Activated CD4-positive, alpha-beta memory T cell treated with anti-CD3 and anti-CD28 coated beads, Interleukin-2, amount 10 ng/mL, durations not matched to agents 7 days and 5 days (primary cell): Measurements from ENCODE around the gene RGS6. TPM values are rescaled to one million over a fixed set of nuclear protein-coding genes. Genes with fewer than 3 reads are reported as not detected.
"Not testable (repeated sequence)": the region's sequence is repeated elsewhere in the genome, so short reads cannot be mapped to it uniquely, and the experiment has no call there.

Source experiments
- CTCF ChIA-PET: fragments of 350-600 bp; sonication (Branson Sonifier 250); formaldehyde crosslinking; loops from one replicate; lab custom pipeline; 2021; ENCODE audit warnings: antibody characterized with exemption, inconsistent platforms; lab: Charles Lee
- POLR2A ChIA-PET: fragments of 350-600 bp; sonication (Branson Sonifier 250); formaldehyde crosslinking; loops from one replicate; lab custom pipeline; 2021; ENCODE audit warnings: antibody characterized with exemption; lab: Charles Lee
- DNase-seq: peaks from one replicate; pipeline ENCODE4 v3.0.0-alpha.2; 2020
- H3K27ac Mint-ChIP-seq: one replicate; pipeline ENCODE4 v1.8.0; 2021; ENCODE audit warnings: mild to moderate bottlenecking, mixed read lengths
- H3K27me3 Mint-ChIP-seq: one replicate; pipeline ENCODE4 v1.8.0; 2021; ENCODE audit warnings: mixed read lengths
- H3K36me3 Mint-ChIP-seq: one replicate; pipeline ENCODE4 v1.8.0; 2021; ENCODE audit warnings: low read depth, mixed read lengths
- H3K4me1 Mint-ChIP-seq: one replicate; pipeline ENCODE4 v1.8.0; 2021; ENCODE audit warnings: mixed read lengths
- H3K4me3 Mint-ChIP-seq: one replicate; pipeline ENCODE4 v1.8.0; 2021; ENCODE audit warnings: mild to moderate bottlenecking, mixed read lengths
- H3K9me3 Mint-ChIP-seq: one replicate; pipeline ENCODE4 v1.8.0; 2021; ENCODE audit warnings: mixed read lengths
- total RNA-seq, 2 experiments: library from RNA; stranded (reverse); gene quantifications; one replicate each; pipeline ENCODE4 v1.2.3, GENCODE V29; 2021

RGS6 gene
- total RNA-seq, 2 experiments from 2014 or later, result 2.0 to 3.1 TPM

DNA sequence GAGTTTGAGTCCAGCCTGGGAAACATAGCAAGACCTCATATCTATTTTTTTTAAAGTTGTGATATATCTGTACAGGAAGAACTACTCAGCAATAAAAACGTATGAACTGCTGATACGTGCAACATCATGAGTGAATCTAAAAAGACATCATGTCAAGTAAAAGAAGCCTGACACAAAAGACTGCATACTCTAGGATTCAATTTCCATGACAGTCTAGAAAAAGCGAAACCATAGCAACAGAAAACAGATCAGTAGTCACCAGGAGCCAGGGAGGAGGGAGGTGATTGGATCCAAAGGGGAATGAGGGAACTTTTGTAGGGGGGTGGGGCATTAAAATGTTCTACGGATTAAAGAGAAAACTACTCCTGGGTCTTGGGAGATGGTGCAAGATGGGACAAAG lies 8.7 kb upstream of the RGS6 start:
- Mint-ChIP-seq H3K9me3 (no peaks in the 10 kb centered on the region), H3K27ac (no peak overlapping the region), H3K36me3 (no peaks in the 10 kb centered on the region), H3K27me3 (peaks cover 20% of the 10 kb centered on the region), H3K4me3 (no peak overlapping the region), H3K4me1 (no peaks in the 10 kb centered on the region)
- ChIA-PET POLR2A (no interaction called here), CTCF (no interaction called here)
- DNase-seq, result no peak

DNA sequence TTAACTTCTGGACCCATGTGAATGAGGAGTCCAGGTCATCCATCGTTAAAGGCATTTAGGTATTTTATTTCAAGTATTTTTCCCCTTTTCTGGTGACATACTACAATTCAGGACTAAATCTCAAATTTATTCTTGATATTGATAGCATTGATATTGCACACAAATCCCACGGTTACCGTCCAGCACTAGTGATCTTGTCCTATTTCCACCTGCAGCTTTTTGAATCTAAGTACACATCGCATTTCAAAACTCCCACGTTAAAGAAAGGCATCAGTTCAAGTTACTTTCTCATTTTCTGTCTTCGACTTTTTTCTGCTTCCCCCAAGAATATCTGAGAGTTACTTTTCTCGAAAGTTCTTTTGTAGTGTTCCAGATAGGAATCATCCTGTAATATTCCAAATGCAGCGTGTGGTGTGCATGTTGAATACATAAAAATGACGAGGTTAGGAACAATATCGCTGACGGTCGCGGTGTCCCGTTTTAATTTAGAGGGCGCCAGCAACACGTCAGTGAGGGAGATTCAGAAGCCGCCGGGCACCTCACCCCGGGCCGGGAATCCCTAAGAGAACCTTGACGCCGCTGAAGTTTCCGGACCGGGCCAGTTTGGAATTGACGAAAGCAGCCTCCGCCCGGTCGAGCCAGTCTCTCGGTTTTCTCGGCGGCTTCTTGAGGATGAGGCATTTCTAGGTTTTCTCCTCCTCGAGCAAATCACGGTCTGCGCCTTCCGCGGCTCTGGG lies 569 bp upstream of the RGS6 start:
- no peak overlapping the region for H3K27ac Mint-ChIP-seq
- H3K9me3 Mint-ChIP-seq, result no peaks in the 10 kb centered on the region
- CTCF ChIA-PET, result no interaction called here

DNA sequence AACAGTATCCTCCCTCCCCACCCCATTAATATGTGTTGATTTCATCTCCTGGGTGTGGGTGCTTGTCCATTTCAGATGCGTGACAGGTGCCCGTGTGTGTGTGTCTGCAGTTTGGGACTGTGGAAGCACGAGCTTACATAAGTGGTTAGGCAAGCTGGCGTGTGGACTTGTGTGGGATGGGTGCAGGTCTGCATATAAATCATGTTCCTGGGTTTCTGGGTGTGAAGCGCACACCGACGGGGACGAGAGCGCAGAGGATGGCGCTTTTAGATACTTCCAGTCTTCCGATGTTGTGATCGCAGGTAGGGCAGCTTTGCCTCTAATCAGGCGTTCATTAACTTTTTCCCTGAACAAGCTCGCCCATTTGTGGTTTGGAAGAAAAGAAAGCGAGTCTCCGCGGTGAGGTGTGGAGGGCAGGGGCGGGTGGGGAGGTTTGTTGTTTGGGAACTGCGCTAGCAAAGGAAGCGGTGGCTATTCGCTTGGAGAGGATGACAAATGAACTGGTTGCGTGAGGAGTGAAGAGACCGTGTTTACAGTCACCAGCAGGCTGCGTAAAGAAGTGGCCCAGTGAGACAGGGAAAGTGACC lies 865 bp downstream of the RGS6 start:
- peak overlapping the region; percentile 28 for H3K4me3 Mint-ChIP-seq
- H3K9me3 Mint-ChIP-seq, result no peaks in the 10 kb centered on the region
- H3K27ac Mint-ChIP-seq, result no peak overlapping the region
- peaks cover 16% of the 10 kb centered on the region for H3K4me1 Mint-ChIP-seq
- peaks cover 49% of the 10 kb centered on the region for H3K27me3 Mint-ChIP-seq
- CTCF ChIA-PET, result interaction anchor here (0.6 kb wide), 1 partner anchor 69 kb away, joined by 4 read pairs; no protein-coding TSS in a partner anchor
- H3K36me3 Mint-ChIP-seq, result no peaks in the 10 kb centered on the region
- no peak for DNase-seq
- POLR2A ChIA-PET, result no interaction called here

More for the DNA sequence above, 569 bp upstream of the RGS6 start:
- H3K4me1 Mint-ChIP-seq, result peaks cover 16% of the 10 kb centered on the region
- no peak for DNase-seq
- H3K4me3 Mint-ChIP-seq, result no peak overlapping the region
- H3K36me3 Mint-ChIP-seq, result no peaks in the 10 kb centered on the region
- POLR2A ChIA-PET, result no interaction called here
- H3K27me3 Mint-ChIP-seq, result peaks cover 49% of the 10 kb centered on the region

DNA sequence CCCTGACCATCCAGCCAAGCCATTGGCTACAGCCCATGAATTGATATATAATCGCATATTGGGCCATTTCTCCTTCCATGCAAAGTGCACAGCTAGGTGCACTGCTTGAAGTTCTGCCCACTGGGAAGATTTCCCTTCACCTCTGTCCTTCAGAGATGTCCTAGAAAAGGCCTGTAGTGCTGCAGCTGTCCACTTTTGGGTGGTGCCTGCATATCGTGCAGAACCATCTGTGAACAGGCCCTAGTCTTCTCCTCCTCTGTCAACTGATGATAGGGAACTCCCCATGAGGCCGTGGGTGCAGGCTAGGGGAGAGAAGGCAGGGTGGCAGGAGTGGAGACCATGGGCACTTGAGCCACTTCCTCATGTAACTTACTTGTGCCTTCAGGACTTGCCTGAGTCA lies 6.0 kb downstream of the RGS6 start:
- H3K9me3 Mint-ChIP-seq, H3K4me3 Mint-ChIP-seq, H3K4me1 Mint-ChIP-seq, DNase-seq, H3K36me3 Mint-ChIP-seq, CTCF ChIA-PET, H3K27ac Mint-ChIP-seq, POLR2A ChIA-PET: not testable (repeated sequence)
- H3K27me3 Mint-ChIP-seq, result peaks cover 20% of the 10 kb centered on the region

DNA sequence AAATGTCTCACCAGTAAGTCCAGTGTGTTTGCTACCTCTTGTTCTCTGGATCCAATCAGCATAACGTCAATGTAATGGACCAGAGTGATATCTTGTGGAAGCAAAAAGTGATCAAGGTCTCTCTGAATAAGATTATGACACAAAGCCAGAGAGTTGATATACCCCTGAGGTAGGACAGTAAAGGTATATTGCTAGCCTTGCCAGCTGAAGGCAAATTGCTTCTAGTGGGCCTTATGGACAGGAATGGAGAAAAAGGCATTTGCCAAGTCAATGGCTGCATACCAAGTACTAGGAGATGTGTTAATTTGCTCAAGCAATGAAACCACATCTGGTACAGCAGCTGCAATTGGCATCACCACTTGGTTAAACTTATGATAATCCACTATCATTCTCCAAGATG lies 7.1 kb downstream of the RGS6 start:
- H3K4me1 Mint-ChIP-seq, H3K4me3 Mint-ChIP-seq, CTCF ChIA-PET, DNase-seq, POLR2A ChIA-PET, H3K36me3 Mint-ChIP-seq, H3K27ac Mint-ChIP-seq, H3K9me3 Mint-ChIP-seq: not testable (repeated sequence)
- H3K27me3 Mint-ChIP-seq, result peaks cover 18% of the 10 kb centered on the region

DNA sequence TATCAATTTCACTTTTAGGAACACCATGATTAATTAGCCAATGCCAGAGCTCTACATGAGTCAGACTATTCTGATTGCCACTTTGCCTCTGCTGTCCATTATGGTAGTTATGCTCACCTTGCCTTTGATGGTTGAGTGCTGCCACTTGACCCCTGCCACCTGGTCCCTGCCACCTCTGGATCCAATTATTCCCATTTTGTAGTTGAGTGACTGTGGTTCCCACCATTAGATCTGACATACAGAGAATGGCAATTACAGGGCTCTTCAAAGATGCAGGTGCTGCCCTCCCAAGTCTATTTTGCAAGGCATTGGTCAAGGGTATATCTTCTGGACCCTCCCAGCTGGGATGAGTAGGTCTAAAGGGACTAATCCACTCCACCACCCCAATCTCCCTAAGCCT lies 8.3 kb downstream of the RGS6 start:
- H3K27ac Mint-ChIP-seq, H3K4me3 Mint-ChIP-seq, POLR2A ChIA-PET, H3K36me3 Mint-ChIP-seq, DNase-seq, H3K4me1 Mint-ChIP-seq, CTCF ChIA-PET, H3K9me3 Mint-ChIP-seq: not testable (repeated sequence)
- peaks cover 14% of the 10 kb centered on the region for H3K27me3 Mint-ChIP-seq

DNA sequence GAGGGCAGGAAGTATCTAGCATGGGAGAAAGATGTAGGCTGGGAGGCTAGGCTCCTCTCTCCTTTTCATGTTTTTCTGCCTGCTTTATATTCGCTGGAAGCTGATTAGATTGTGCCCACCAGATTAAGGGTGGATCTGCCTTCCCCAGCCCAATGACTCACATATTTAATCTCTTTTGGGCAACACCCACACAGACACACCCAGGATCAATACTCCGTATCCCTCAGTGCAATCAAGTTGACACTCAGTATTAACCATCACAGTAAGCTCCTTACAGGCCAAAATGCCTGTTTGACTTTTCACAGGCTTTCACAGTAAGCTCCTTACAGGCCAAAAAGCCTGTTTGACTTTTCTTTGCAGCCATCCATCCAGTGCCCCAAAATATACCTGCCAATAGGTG lies 9.4 kb downstream of the RGS6 start:
- H3K4me1 Mint-ChIP-seq, H3K9me3 Mint-ChIP-seq, H3K27me3 Mint-ChIP-seq, POLR2A ChIA-PET, CTCF ChIA-PET, H3K4me3 Mint-ChIP-seq, H3K27ac Mint-ChIP-seq, H3K36me3 Mint-ChIP-seq, DNase-seq: not testable (repeated sequence)

DNA sequence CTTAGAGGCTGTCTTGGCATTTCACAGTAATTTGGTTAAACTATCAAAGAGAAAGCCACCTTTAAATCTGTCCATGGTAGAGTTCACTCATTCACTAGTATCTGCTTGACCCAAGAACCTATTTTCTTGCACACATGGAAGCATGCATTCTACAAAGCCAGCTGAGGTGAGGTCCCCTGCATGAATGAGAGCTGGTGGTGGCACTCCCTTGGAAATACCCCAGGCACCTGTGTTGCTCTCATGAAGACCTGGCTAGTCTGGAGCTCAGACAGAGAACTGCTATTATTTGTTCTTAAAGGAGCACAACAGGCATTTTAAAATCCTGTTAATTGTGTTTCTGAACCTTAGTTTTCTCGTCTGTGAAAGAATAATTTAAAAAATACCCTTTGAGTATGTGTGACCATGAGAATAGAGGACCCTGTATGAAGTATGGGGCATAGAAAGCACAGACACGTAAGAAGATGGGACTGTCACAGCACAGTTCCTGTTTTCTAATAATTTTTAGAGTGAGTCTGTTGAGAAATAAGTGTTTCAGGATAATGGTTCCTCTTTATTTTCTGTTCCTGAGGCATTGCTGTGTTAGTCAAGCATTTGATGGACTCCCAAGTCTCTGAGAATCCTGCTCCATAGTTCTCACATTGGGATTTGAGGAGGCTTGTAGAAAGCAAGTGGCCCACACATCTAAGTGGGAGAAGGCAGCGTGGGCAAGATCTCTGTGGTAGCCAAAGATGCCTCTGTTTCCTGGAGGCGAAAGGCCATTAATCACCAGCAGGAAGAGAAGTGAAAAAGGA lies 10.9 kb downstream of the RGS6 start:
- Mint-ChIP-seq H3K4me1 (no peaks in the 10 kb centered on the region), H3K27ac (no peak overlapping the region), H3K9me3 (peaks cover 6% of the 10 kb centered on the region), H3K4me3 (no peak overlapping the region), H3K36me3 (no peaks in the 10 kb centered on the region), H3K27me3 (peaks cover 13% of the 10 kb centered on the region)
- DNase-seq, result no peak
- CTCF ChIA-PET, result no interaction called here
- POLR2A ChIA-PET, result no interaction called here

DNA sequence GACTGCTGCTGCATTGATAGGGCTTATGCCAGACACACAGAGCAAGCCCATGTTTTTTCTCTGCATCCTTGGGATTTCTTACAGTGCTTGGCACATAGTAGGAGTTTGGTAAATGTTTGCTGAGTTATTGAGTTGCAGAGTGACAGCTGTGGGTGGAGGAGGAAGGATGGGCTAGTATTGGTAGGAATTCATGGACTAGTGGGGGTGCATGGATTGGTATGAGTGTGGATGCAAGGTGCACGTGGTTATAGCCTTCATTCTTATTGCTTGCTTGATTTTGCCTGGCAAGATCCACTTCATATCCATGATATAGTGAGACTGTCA lies 11.4 kb downstream of the RGS6 start:
- Mint-ChIP-seq H3K9me3 (peaks cover 6% of the 10 kb centered on the region), H3K36me3 (no peaks in the 10 kb centered on the region), H3K4me1 (no peaks in the 10 kb centered on the region), H3K4me3 (no peak overlapping the region), H3K27me3 (peaks cover 13% of the 10 kb centered on the region), H3K27ac (no peak overlapping the region)
- CTCF ChIA-PET, result no interaction called here
- no peak for DNase-seq
- POLR2A ChIA-PET, result no interaction called here

DNA sequence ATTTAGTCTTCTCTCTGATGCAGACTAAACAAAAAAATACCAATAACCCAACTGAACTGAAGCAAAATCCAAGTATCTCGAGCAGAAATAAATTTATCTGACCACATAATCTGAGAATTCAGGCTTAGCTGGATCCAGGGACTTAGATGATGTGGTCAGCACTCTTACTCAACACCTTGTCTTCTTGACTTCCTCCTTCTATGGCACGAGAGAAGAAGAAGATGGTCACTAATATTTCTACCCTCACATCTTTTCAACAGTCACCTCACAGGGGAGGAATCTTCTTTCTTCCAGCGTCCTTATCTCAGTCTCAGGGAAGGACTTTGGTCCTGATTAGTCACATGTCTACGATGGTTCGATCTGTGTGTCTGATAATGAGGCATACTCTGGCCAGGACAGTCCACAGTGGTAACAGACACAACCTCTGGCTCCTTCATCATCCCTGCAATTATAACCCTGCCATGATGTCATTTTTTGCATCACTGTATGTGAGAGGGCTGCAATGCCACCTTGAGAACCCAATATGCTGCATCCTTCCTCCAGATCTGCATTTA lies 15.8 kb downstream of the RGS6 start:
- Mint-ChIP-seq H3K4me3 (no peak overlapping the region), H3K27ac (no peak overlapping the region), H3K9me3 (peaks cover 4% of the 10 kb centered on the region), H3K27me3 (peaks cover 26% of the 10 kb centered on the region), H3K4me1 (no peaks in the 10 kb centered on the region), H3K36me3 (no peaks in the 10 kb centered on the region)
- POLR2A ChIA-PET, result no interaction called here
- no peak for DNase-seq
- CTCF ChIA-PET, result no interaction called here

DNA sequence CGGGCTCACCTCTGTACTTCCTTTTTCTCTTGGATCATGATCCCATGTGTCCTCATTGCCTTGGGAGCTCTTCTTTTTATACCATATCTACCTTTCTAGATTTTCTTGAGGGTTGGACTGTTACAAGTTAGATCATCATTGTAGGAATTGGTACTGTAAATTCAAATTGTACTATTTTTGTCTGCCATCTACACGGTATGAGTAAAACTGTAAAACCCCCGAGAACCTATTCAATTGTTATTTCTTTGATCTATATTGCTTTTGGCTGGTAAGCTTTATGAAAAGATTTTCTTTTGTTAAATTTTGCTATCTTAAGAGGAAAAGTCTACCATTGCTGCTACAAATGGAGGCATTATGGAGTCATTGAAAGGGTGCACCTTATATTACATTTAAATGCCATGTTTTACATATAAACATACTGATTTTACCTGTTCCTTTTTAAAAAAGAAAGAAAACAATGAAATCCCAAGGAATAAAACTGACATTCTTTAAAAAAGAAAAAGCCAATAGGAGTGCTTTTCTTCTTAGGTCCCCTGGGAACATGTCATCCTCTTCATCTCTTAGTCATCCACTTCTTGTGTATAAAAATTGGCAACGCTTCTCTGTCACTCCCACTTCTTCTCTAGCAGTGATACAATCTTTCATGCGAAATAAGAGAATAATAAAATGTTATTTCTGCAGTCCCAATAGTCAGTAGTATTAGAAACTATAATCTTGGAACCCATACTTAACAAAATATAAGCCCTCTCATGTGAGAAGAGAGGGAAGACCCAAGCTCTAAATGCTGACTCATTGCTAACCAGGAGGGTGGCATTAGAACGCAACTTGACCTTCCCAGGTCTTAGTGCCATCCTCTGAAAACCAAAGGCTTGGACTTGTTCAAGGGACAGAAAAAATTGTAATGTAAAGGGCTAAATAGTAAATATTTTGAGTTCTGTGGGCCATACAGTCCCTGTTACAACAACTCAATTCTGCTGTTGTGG lies 20.4 kb downstream of the RGS6 start:
- CTCF ChIA-PET, result no interaction called here

DNA sequence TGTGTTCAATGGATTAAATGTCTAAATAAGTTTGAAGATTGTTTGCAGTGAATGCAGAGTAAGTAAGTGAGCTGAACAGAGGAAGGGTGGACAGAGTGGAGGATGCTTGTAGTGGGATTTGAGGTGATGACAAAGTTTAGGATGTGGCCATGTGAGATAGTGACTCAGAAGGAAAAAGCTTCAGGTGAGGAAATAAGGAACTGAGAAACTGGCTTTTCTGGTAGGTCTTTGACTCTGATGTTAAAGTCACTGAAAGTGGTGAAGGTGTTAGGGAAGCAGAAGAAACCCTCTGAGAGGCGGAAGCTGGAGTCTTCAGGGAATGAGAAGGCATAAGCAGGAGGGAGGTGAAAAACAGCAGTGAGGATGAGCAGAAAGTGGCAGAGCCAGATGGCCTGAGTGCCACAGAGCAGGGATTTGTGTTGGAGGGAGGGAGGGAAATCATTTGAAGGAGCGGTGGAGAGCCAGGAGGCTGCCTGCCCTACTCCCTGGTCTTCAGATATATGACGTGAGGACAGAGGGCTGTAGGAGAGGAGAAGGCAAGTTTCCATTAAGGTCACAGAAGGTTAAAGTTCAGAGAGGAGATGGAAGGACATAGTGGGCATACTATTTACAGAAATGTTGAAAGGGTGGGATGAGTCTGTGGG lies 24.8 kb downstream of the RGS6 start:
- Mint-ChIP-seq H3K9me3 (no peaks in the 10 kb centered on the region), H3K36me3 (no peaks in the 10 kb centered on the region), H3K27me3 (peaks cover 4% of the 10 kb centered on the region), H3K4me3 (no peak overlapping the region), H3K27ac (no peak overlapping the region), H3K4me1 (no peaks in the 10 kb centered on the region)
- DNase-seq, result no peak
- POLR2A ChIA-PET, result no interaction called here
- CTCF ChIA-PET, result no interaction called here

More for the DNA sequence above, 20.4 kb downstream of the RGS6 start:
- Mint-ChIP-seq H3K36me3 (no peaks in the 10 kb centered on the region), H3K27ac (no peak overlapping the region), H3K4me1 (no peaks in the 10 kb centered on the region), H3K9me3 (peaks cover 3% of the 10 kb centered on the region), H3K4me3 (no peak overlapping the region), H3K27me3 (peaks cover 19% of the 10 kb centered on the region)
- POLR2A ChIA-PET, result no interaction called here
- DNase-seq, result no peak
